Measurements from ENCODE around the gene SYP.

DNA sequence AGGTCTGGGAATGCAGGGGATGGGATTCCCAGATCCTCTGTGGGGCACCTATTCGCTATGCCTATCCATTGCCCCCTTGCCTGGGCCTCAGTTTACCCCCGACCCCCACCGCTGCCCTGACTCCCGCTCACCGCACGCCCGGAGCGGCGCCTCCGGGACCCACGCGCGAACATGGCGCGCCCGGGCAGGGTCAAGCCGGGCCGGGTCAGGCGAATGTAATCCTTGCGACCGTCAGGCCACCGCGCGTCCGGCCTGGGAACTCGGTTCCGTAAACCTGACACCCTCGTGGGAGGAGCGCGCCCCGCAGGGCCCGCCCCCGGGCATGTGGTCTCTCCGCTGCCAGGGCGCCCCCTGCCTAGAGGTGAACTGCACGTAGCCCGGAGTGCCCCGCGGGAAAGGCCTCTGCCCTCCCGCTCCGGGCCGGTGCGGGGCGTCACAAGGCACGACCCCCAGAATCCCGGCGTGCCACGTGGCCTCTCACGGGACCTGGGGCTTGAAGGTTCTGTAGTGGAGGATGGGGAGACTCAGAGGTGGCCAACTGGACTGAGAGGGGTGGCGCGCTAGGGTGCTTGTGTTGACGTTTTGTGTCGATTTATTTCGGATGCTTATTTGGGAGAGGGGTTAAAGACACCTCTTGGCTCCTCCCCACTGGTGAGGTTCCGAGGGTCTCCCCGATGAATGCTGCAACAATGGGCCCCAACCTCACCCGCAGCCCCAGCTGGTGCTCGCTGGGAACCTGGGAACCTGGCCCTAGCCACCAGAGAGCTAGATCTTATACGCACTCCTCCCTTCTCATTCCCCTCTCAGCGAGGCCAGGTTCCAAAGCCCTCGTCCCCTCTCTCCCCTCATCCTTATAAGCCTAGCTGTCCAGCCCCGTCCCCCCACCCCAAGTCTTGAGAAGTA lies 13.6 kb downstream of the SYP start, which contains the start of gene PRICKLE3:
- TF ChIP-seq, protein P1, sequence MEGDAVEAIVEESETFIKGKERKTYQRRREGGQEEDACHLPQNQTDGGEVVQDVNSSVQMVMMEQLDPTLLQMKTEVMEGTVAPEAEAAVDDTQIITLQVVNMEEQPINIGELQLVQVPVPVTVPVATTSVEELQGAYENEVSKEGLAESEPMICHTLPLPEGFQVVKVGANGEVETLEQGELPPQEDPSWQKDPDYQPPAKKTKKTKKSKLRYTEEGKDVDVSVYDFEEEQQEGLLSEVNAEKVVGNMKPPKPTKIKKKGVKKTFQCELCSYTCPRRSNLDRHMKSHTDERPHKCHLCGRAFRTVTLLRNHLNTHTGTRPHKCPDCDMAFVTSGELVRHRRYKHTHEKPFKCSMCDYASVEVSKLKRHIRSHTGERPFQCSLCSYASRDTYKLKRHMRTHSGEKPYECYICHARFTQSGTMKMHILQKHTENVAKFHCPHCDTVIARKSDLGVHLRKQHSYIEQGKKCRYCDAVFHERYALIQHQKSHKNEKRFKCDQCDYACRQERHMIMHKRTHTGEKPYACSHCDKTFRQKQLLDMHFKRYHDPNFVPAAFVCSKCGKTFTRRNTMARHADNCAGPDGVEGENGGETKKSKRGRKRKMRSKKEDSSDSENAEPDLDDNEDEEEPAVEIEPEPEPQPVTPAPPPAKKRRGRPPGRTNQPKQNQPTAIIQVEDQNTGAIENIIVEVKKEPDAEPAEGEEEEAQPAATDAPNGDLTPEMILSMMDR (IDR thresholded peaks at IDR 0.05), result peak in 4 of 6 experiments; percentile 8 to 19 (median 12)
- peak in 1 of 2 donors; percentile 75 for TF ChIP-seq POLR2A (IDR thresholded peaks at IDR 0.05)
